Breast epithelium (tissue), 3 donors: ENCODE data around the gene PYURF.

ENCODE experiments used
- POLR2A ChIP-seq: fragments of 450-650 bp; IDR thresholded peaks from one replicate; pipeline ENCODE4 v1.6.1; 2016; ENCODE audit warnings: antibody characterized with exemption, mild to moderate bottlenecking, moderate library complexity
- TF ChIP-seq, protein P1 (sequence below), 3 donors: fragments of 450-650 bp; IDR thresholded peaks; one replicate each; pipeline ENCODE4 v1.5.1; 2016 to 2017; ENCODE audit warnings: antibody characterized with exemption in 3 of 3, mild to moderate bottlenecking in 3 of 3, moderate library complexity in 3 of 3

DNA sequence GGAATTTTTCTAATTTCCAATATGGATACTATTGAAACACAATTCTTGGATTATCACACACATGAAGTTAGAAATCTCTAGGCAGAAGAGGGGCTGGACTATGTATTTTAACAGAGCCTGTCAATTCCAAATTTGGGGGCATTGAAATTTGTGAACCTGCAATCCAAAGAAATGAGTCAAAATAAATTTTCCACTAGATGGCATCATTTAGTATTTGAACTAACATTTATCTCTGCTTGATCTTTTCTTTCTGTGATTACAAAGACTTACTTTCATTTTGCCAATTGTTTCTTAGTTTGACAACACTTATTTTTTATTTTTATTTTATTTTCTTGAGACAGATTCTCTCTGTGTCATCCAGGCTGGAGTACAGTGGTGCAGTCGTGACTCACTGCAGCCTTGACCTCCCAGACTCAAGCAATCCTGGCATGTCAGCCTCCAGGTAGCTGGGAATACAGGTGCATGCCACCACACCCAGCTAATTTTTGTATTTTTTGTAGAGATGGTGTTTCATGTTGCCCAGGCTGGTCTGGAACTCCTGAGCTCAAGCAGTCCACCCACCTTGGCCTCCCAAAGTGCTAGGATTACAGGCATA lies 2.7 kb upstream of the PYURF start:
- TF ChIP-seq, protein P1, sequence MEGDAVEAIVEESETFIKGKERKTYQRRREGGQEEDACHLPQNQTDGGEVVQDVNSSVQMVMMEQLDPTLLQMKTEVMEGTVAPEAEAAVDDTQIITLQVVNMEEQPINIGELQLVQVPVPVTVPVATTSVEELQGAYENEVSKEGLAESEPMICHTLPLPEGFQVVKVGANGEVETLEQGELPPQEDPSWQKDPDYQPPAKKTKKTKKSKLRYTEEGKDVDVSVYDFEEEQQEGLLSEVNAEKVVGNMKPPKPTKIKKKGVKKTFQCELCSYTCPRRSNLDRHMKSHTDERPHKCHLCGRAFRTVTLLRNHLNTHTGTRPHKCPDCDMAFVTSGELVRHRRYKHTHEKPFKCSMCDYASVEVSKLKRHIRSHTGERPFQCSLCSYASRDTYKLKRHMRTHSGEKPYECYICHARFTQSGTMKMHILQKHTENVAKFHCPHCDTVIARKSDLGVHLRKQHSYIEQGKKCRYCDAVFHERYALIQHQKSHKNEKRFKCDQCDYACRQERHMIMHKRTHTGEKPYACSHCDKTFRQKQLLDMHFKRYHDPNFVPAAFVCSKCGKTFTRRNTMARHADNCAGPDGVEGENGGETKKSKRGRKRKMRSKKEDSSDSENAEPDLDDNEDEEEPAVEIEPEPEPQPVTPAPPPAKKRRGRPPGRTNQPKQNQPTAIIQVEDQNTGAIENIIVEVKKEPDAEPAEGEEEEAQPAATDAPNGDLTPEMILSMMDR (IDR thresholded peaks at IDR 0.05) = peak in 1 of 3 donors; percentile 26
- no peak for TF ChIP-seq POLR2A
